GM18505 (cell line): ENCODE results near the gene DUOXA1.
"Not testable (repeated sequence)": the region's sequence is repeated elsewhere in the genome, so short reads cannot be mapped to it uniquely, and the experiment has no call there.

Source experiments
- ATAC-seq: cut with Tn5 transposase; IDR thresholded peaks from one replicate; pipeline ENCODE4 v1.9.1; 2021; ENCODE audit not compliant: unreplicated experiment
- POLR2A ChIP-seq: IDR thresholded peaks from 4 replicates; pipeline ENCODE4 v1.6.1; 2011; ENCODE audit warnings: borderline replicate concordance; ENCODE audit not compliant: insufficient read depth, insufficient read length; ENCODE audit errors: extremely low read depth

DUOXA1 gene

DNA sequence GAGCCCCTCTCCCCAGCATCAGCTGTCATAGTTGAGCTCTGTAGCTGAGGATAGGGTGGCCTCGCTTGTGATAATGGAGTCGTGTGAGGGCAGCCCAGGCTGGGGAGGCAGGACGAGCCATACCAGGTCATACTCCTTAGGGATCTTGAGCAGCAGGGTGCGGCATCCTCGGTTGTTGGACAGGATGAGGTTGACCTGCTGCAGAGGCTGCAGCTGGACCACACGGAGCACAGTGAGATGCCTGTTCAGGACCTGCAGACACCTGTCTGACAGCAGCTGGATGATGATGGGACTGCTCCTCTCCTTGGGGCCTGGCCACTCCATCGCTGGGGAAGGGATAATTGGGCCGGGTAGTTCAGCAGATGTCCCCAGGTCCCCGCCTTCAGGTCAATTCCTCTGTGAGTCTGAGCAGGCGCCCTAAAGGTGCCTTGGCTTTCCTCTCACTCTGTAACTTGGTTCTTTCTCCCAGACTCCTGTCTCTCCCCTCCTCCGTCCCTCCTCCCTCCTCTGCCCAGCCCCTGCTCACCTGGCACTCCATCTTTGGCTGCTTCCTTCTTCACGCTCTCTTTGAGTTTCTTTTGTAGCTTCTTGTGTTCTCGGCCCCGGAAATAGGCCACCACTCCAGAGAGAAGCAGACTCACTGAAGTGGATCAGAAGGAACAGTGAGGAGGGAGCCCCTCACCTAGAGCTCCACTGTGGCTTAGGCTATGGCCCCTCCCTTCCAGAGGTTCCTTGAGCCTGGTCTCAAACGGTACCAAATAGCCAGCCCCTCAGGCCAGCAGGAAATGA, 23.5 kb downstream of the DUOXA1 start:
- no peak for TF ChIP-seq POLR2A
- ATAC-seq = no peak

DNA sequence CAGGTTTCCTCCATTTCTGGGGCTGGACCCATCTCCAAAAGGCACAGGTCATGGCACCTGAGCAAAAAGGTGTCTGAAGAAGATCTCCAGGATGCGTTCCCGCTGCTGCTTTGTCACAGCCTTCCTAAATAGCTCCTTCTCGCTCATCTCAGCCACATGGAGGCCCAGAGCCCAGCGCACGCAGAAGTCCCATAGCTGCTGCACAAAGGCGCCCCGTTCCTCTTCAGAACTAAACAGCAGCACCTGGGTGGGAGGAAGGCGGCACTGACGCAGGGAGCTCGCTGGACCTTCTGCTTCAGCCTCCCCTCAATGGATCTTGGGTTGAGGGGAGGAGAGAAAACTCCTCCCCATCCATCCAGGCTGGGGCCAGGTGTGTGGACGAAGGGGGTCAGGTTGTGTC, 24.1 kb downstream of the DUOXA1 start:
- no peak for TF ChIP-seq POLR2A
- ATAC-seq = no peak

- ATAC-seq = not testable (repeated sequence)
Measured at GRCh38 chr15:45104170-45104569, 25.5 kb downstream of the DUOXA1 start.

- no peak for TF ChIP-seq POLR2A
- no peak for ATAC-seq
Measured at GRCh38 chr15:45102226-45102625, 27.5 kb downstream of the DUOXA1 start.

DNA sequence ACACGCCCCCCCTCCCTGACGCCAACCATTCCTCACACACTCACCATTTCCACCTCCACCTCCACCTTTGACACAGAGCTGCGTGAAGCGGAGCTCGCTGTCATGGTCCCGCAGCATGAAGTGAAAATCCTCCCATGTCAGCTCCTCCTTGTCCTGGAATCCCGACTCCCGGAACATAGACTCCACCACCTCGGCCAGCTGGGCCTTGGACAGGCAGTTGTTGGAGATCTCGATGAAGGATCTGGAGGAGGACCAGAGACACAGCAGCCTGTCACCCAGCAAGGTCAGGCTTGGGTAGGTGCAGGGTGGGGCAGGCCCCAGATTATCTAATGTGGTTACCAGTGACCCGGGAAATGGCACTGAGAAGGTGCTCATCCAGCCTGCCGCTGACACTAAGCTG, 27.9 kb downstream of the DUOXA1 start:
- no peak for ATAC-seq
- no peak for TF ChIP-seq POLR2A

DNA sequence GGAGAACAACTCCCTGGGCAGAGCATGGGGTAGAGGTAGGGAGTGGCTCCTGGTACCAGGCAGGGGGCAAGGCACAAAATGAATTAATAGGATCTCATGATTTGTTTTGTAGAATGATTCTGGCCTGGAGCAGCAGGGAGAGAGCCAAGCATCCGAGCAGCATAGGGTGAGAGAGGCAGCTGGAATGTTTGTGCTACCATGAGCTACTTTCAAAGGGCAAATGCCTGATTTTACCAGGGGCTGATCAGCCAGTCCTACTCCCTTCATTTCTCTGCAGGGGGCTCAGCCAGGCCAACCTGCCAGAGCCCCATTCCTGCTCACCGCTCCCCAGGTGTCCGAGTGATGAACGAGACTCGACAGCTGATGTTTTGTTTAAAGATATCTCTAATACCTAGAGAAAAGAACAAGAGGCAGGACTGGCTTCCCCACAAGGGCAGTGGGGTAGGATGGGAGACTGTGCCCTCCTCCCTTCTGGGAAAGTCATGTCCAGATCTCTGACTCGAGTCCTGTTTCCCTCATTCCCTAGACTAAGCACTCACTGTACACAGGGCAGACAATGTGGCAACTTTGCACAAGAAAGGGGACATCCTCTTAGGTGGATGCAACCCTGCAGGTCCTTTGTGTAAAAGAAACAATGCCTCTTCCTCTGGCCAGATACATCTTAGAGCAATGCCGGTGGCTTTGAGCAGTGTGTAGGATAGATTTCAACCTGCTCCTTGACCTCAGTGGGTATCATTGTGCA, 28.6 kb downstream of the DUOXA1 start:
- ATAC-seq = no peak
- no peak for TF ChIP-seq POLR2A

DNA sequence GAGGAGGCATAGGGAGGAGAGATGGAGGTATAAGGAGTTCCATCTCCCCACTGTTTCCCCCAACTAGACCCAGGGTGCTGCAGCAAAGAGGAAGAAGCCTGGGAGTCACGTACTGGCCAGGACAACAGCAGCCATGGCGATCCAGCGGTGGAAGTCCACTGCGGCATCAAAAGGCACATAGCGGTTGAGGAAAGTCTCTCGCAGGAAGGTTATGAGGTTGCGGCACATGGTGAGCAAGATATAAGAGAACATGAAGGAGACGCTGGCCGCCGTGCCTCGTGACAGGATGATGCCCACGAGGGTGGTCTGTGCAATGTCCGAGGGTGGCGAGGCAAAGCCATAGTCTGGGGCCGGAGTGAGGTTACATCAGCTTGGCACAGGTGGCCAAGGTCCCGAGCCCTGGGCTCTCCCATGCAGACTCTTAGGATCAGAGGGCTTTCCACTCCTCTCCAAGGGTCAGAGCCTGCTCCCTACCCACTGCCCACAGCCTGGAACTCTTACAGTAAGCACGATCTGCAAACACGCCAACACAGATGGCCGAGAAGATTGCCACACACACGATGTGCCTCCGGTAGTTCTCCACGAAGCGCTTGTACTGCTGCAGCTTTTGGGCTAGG, 30.0 kb downstream of the DUOXA1 start:
- TF ChIP-seq POLR2A = no peak
- ATAC-seq = no peak

GRCh38 chr15:45097466-45097865, 32.2 kb downstream of the DUOXA1 start:
- no peak for TF ChIP-seq POLR2A
- ATAC-seq = no peak

- no peak for ATAC-seq
- TF ChIP-seq POLR2A = no peak
Measured at GRCh38 chr15:45095661-45096060, 34.0 kb downstream of the DUOXA1 start.

GRCh38 chr15:45094358-45094730, 35.3 kb downstream of the DUOXA1 start:
- ATAC-seq = no peak
- TF ChIP-seq POLR2A = no peak

DNA sequence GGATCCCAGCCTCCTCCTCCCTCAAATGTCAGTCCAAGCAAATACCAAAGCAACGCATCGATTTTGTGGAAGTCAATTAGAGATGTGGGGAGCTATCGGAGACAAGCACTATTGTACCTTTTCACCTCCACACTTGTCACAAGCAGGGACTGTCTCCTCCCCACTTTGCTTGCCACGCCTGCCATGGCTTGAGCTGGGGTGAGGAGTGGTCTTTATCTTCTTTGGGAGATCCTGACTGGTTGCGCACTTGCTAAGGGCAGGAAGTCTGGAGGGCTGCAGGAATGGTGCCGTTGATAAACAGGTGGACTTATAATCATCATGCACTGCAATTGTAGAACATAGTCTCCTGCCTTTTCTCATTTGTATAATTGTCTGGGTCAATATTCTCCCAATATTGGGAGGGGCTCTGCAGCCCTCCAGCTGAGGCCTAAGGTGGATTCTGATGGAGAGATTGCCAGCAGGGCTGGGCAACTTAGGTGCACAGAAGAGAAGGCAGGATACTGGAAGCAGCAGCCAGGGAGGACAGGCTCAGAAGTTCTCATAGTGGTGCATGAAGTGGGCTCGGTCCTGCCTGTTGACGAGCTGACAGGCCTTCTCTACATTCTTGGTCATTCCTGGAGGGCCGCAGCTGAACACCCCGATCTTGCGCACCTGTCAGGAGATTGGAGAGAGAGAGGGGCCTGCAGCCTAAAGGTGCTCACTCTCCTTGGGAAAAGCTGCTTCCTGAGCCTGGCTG, 35.9 kb downstream of the DUOXA1 start:
- no peak for TF ChIP-seq POLR2A
- no peak for ATAC-seq

GRCh38 chr15:45093013-45093412, 36.7 kb downstream of the DUOXA1 start:
- TF ChIP-seq POLR2A = no peak
- no peak for ATAC-seq

DNA sequence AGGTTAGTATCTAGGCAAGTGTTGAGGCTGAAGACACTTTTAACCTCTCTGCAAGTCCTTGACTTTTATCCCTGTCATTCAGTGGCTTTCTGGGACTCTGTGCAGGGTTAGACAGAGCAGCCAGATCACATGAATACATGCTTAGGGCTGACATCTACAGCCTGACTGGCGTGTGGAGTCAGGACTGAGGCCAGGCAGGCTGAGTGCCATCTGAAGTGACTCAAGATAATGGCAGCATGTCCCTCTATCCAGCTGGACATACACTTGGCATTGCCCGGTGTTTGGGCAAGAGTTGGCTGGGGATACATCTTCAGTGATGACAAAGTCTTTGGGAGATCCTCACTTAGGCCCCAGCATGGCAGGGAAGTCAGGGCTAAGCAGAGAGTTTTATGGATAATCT, 38.1 kb downstream of the DUOXA1 start:
- TF ChIP-seq POLR2A = no peak
- ATAC-seq = no peak
